Neural progenitor cell (in vitro differentiated cells): Measurements from ENCODE around the gene CDH10.

ENCODE experiments used
- CTCF ChIP-seq: fragments of 200-600 bp; sonication (generic); IDR thresholded peaks from 2 replicates; pipeline ENCODE4 v1.5.1; 2017; ENCODE audit warnings: antibody characterized with exemption, mild to moderate bottlenecking
- EZH2 ChIP-seq: fragments of 200-600 bp; sonication (generic); IDR thresholded peaks from 2 replicates; pipeline ENCODE4 v1.6.1; 2017; ENCODE audit warnings: antibody characterized with exemption, mild to moderate bottlenecking, moderate library complexity
- EZH2phosphoT487 ChIP-seq: fragments of 200-600 bp; sonication (generic); IDR thresholded peaks from 2 replicates; pipeline ENCODE4 v1.6.1; 2017; ENCODE audit warnings: antibody characterized with exemption

- TF ChIP-seq CTCF: no peak
- TF ChIP-seq EZH2: no peak
- TF ChIP-seq EZH2phosphoT487: no peak
Observed at GRCh38 chr5:24623624-24624023, 21.2 kb downstream of the CDH10 start.
